Astrocyte (in vitro differentiated cells and primary cell): ENCODE data around the gene TUT4.

Source experiments
- CTCF ChIP-seq: IDR thresholded peaks from 2 replicates; pipeline ENCODE4 v1.5.1; 2011; ENCODE audit warnings: low read depth, mild to moderate bottlenecking, inconsistent platforms, low read length, moderate library complexity; ENCODE audit not compliant: insufficient read depth
- EZH2 ChIP-seq: IDR thresholded peaks from 2 replicates; pipeline ENCODE4 v1.6.1; 2012; ENCODE audit warnings: mild to moderate bottlenecking, low read length, inconsistent platforms; ENCODE audit not compliant: insufficient read depth

- TF ChIP-seq CTCF (no peak), EZH2 (no peak)
Measured at GRCh38 chr1:52385376-52385775, 167.5 kb downstream of the TUT4 start.
